ENCODE measurements around the gene PLSCR4.
"Not testable (repeated sequence)": the region's sequence is repeated elsewhere in the genome, so short reads cannot be mapped to it uniquely, and the experiment has no call there.

The PLSCR4 gene

GRCh38 chr3:146246526-146246925, 4.4 kb downstream of the PLSCR4 start:
- no peak for DNase-seq

- no peak for DNase-seq
These were observed 7.3 kb downstream of the PLSCR4 start for GRCh38 chr3:146243559-146243958.

GRCh38 chr3:146241523-146242240, 9.2 kb downstream of the PLSCR4 start:
- no peak for DNase-seq

- no peak for DNase-seq
These were observed 17.4 kb downstream of the PLSCR4 start for GRCh38 chr3:146233487-146233886.

GRCh38 chr3:146227486-146227885, 23.4 kb downstream of the PLSCR4 start:
- DNase-seq: no peak

- DNase-seq: no peak
These were observed 24.0 kb downstream of the PLSCR4 start for GRCh38 chr3:146226881-146227280.

- DNase-seq: not testable (repeated sequence)
These were observed 25.4 kb downstream of the PLSCR4 start for GRCh38 chr3:146225458-146225857.

GRCh38 chr3:146223401-146224373, 27.2 kb downstream of the PLSCR4 start:
- DNase-seq: no peak

- DNase-seq: no peak
These were observed 28.5 kb downstream of the PLSCR4 start for GRCh38 chr3:146222204-146223046.

- DNase-seq: no peak
These were observed 29.6 kb downstream of the PLSCR4 start for GRCh38 chr3:146221276-146221675.

- DNase-seq: no peak
These were observed 31.7 kb downstream of the PLSCR4 start for GRCh38 chr3:146218880-146219866.

GRCh38 chr3:146217324-146217723, 33.6 kb downstream of the PLSCR4 start:
- no peak for DNase-seq

- DNase-seq: no peak
These were observed 36.4 kb downstream of the PLSCR4 start for GRCh38 chr3:146214493-146214892.

- no peak for DNase-seq
These were observed 41.5 kb downstream of the PLSCR4 start for GRCh38 chr3:146209371-146209770.

- no peak for DNase-seq
These were observed 47.1 kb downstream of the PLSCR4 start for GRCh38 chr3:146203776-146204175.

- DNase-seq: no peak
These were observed 50.3 kb downstream of the PLSCR4 start for GRCh38 chr3:146200461-146201220.

GRCh38 chr3:146199762-146200161, 51.1 kb downstream of the PLSCR4 start:
- no peak for DNase-seq

GRCh38 chr3:146196789-146197188, 54.1 kb downstream of the PLSCR4 start:
- DNase-seq: no peak

- no peak for DNase-seq
These were observed 55.3 kb downstream of the PLSCR4 start for GRCh38 chr3:146195605-146196004.

GRCh38 chr3:146195030-146195429, 55.9 kb downstream of the PLSCR4 start:
- no peak for DNase-seq

GRCh38 chr3:146191051-146191450, 59.9 kb downstream of the PLSCR4 start:
- DNase-seq: no peak

Data from NCI-H748 treated with DMSO at 0.1 percent for 48 hours (cell line).